ENCODE data around the gene FARS2. TPM values are rescaled to one million over a fixed set of nuclear protein-coding genes. Genes with fewer than 3 reads are reported as not detected.

The FARS2 gene
- polyA plus RNA-seq, 2 donors, result 5.0 to 10.5 TPM

DNA sequence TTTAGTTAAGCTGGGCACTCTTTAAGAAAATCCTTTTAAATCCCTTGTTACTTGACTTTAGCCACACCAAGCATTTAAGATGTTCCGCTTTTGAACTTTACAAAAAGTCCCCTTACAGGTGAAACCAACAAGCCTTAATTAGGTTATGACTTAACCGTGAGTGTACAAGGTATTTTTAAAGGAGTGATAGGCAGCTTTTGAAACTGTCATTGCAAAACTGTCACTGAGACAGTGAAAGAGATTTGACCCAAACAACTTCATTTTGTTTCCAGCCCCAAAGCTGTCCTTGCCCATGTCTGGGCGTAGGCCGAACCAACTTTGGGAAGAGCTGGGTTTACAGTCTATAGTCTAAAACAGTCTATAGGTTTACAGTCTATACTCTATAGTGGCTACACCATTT is 305.4 kb downstream of the FARS2 start:
- H3K4me3 ChIP-seq (ENCODE audit: low read depth in 1 of 2, low read length in 2 of 2), result no peak overlapping the region
- no peaks in the 10 kb centered on the region for H3K9me3 ChIP-seq (ENCODE audit: control insufficient read depth in 2 of 2, insufficient read depth in 1 of 2, low read depth in 1 of 2, low read length in 1 of 2)
- no peaks in the 10 kb centered on the region for H3K4me1 ChIP-seq (ENCODE audit: control insufficient read depth in 2 of 2, insufficient read depth in 2 of 2, low read length in 1 of 2)
- WGBS, 2 donors, result 76 to 84% methylated on average over 4 of the region's 4 CpGs
- no peaks in the 10 kb centered on the region for H3K36me3 ChIP-seq (ENCODE audit: control insufficient read depth in 2 of 2, insufficient read depth in 2 of 2, low read length in 1 of 2)
- no peaks in the 10 kb centered on the region for H3K27me3 ChIP-seq (ENCODE audit: control insufficient read depth in 1 of 2, insufficient read depth in 2 of 2, low read length in 2 of 2)
- peak overlapping the region in 1 of 2 donors; percentile 58 for H3K27ac ChIP-seq (ENCODE audit: low read depth in 2 of 2, low read length in 1 of 2)

DNA sequence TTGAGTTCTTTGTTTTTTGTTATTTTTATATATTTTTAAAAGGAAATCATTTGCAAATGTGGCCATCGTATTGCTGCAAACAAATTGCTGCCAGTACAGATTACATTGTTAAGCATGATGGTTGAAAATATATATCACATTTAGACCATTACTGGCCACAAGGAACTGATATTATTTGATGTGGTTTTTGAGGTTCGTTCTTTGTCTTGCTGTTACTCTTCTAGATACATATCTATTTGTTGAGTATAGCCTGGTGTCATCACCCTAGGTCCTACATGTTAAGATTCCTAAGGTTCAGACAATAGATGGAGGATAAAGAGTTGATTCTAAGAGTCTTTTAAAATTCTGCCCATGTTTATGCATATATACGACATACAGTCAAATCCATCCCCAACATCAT is 306.0 kb downstream of the FARS2 start:
- no peaks in the 10 kb centered on the region for H3K4me1 ChIP-seq (ENCODE audit: control insufficient read depth in 2 of 2, insufficient read depth in 2 of 2, low read length in 1 of 2)
- no peak overlapping the region for H3K27ac ChIP-seq (ENCODE audit: low read depth in 2 of 2, low read length in 1 of 2)
- no peaks in the 10 kb centered on the region for H3K36me3 ChIP-seq (ENCODE audit: control insufficient read depth in 2 of 2, insufficient read depth in 2 of 2, low read length in 1 of 2)
- H3K27me3 ChIP-seq (ENCODE audit: control insufficient read depth in 1 of 2, insufficient read depth in 2 of 2, low read length in 2 of 2), result no peaks in the 10 kb centered on the region
- 87 to 88% methylated on average over 3 of the region's 3 CpGs for WGBS, 2 donors
- H3K4me3 ChIP-seq (ENCODE audit: low read depth in 1 of 2, low read length in 2 of 2), result no peak overlapping the region
- no peaks in the 10 kb centered on the region for H3K9me3 ChIP-seq (ENCODE audit: control insufficient read depth in 2 of 2, insufficient read depth in 1 of 2, low read depth in 1 of 2, low read length in 1 of 2)

DNA sequence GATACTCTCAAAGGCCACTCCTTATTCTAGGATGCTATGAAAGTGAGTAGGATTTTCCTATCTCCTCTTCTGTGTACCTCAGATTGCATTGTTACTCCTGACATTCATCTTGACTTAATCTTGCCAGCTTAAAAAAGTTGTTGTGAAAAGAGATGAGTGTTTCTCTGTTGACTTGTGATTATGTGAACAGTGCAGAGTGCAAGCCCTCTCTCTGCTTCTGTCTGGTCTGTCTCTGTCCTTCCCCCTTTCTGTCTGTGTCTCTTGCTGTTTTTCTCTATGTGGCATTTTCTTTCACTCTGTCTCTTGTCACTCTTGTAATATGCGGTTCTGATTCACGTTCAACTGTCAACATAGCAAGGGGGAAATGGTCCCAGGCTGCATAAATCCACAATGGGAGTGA is 306.6 kb downstream of the FARS2 start:
- Histone ChIP-seq H3K36me3 (ENCODE audit: control insufficient read depth in 2 of 2, insufficient read depth in 2 of 2, low read length in 1 of 2) (no peaks in the 10 kb centered on the region), H3K27ac (ENCODE audit: low read depth in 2 of 2, low read length in 1 of 2) (no peak overlapping the region), H3K9me3 (ENCODE audit: control insufficient read depth in 2 of 2, insufficient read depth in 1 of 2, low read depth in 1 of 2, low read length in 1 of 2) (no peaks in the 10 kb centered on the region), H3K4me1 (ENCODE audit: control insufficient read depth in 2 of 2, insufficient read depth in 2 of 2, low read length in 1 of 2) (no peaks in the 10 kb centered on the region), H3K4me3 (ENCODE audit: low read depth in 1 of 2, low read length in 2 of 2) (no peak overlapping the region), H3K27me3 (ENCODE audit: control insufficient read depth in 1 of 2, insufficient read depth in 2 of 2, low read length in 2 of 2) (no peaks in the 10 kb centered on the region)
- WGBS, 2 donors, result 86 to 90% methylated on average over 2 of the region's 2 CpGs

DNA sequence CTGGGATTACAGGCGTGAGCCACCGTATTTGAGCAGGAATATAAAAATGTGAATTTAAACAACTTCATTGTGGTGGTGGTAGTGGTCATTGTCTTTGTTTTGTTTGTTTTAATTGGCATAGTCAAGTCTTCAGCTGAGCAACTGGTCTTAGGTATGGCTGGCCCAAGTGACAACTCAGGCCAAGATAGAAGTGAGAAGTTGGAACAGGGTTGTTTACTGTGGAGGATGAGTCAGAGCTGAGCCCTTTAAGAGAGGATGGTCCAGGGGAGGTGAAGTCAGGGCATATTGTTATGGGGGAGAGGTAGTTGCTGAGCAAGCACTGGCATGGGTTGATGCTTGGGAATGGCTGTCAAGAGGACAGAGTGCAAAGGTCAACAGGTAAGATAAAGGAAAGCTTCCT is 308.2 kb downstream of the FARS2 start:
- Histone ChIP-seq H3K9me3 (ENCODE audit: control insufficient read depth in 2 of 2, insufficient read depth in 1 of 2, low read depth in 1 of 2, low read length in 1 of 2) (no peaks in the 10 kb centered on the region), H3K27me3 (ENCODE audit: control insufficient read depth in 1 of 2, insufficient read depth in 2 of 2, low read length in 2 of 2) (no peaks in the 10 kb centered on the region), H3K36me3 (ENCODE audit: control insufficient read depth in 2 of 2, insufficient read depth in 2 of 2, low read length in 1 of 2) (no peaks in the 10 kb centered on the region), H3K4me1 (ENCODE audit: control insufficient read depth in 2 of 2, insufficient read depth in 2 of 2, low read length in 1 of 2) (no peaks in the 10 kb centered on the region), H3K4me3 (ENCODE audit: low read depth in 1 of 2, low read length in 2 of 2) (no peak overlapping the region), H3K27ac (ENCODE audit: low read depth in 2 of 2, low read length in 1 of 2) (no peak overlapping the region)
- 95 to 96% methylated on average over 2 of the region's 2 CpGs for WGBS, 2 donors

DNA sequence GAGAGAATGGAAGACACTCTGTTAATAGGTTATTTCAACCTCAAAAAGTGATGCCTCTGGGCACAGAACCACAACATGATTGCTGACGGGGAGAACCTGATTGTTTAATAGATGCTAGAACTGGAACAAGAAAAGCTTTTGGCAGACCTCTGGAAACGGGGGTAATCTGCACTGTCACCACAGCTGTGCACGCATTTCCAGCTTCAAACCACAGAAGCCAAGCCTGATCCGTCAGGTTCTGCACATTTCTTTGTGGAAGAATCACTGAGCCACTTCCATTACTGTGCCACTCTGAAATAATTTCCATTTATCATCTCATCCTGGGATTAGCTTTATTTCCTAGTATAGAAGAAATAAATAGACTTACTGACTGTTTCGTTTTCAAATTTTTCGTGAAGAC is 309.3 kb downstream of the FARS2 start:
- no peak overlapping the region for H3K27ac ChIP-seq (ENCODE audit: low read depth in 2 of 2, low read length in 1 of 2)
- H3K36me3 ChIP-seq (ENCODE audit: control insufficient read depth in 2 of 2, insufficient read depth in 2 of 2, low read length in 1 of 2), result no peaks in the 10 kb centered on the region
- H3K4me3 ChIP-seq (ENCODE audit: low read depth in 1 of 2, low read length in 2 of 2), result no peak overlapping the region
- WGBS, 2 donors, result 79 to 80% methylated on average over 6 of the region's 6 CpGs
- no peaks in the 10 kb centered on the region for H3K27me3 ChIP-seq (ENCODE audit: control insufficient read depth in 1 of 2, insufficient read depth in 2 of 2, low read length in 2 of 2)
- no peaks in the 10 kb centered on the region for H3K9me3 ChIP-seq (ENCODE audit: control insufficient read depth in 2 of 2, insufficient read depth in 1 of 2, low read depth in 1 of 2, low read length in 1 of 2)
- H3K4me1 ChIP-seq (ENCODE audit: control insufficient read depth in 2 of 2, insufficient read depth in 2 of 2, low read length in 1 of 2), result no peaks in the 10 kb centered on the region

DNA sequence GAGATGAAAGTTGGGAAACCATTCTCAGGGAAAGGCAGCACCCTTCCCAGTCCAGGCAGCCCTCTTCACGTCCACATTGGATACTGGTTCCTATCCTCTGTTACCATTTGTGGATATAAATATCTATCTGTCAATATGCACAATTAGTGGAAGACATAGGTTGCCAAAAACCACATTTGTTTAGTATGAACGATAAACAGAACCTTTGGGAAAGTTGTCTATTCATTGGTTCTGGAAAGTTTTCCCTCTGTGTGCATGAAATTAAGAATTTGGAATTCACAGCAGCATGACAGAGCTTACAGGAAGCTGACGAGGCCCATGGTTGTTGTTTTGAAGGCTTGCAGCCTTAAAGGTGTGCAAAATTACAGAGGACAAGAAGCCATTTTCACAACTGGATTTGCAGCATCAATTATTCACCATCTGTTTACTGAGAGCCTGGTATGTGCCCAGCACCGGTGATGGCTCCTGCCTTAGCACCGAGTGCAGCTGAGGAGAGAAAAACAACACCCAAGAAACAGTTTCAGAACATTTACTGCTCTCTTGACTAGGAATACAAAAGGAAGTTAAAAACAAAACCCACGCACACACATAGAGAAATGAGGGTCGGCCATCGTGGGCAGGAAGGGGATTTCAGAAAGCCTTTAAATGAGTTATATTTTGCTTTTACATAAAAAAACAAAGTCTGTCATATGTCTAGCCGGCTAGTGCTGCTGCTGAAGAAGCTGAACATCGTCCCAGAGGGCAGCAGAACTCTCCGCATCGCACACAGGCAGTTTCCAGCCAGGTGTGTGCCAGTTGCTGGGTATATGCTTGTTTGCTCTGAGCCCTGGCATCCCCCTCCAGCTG is 319.6 kb downstream of the FARS2 start:
- 68 to 71% methylated on average over 12 of the region's 12 CpGs for WGBS, 2 donors

DNA sequence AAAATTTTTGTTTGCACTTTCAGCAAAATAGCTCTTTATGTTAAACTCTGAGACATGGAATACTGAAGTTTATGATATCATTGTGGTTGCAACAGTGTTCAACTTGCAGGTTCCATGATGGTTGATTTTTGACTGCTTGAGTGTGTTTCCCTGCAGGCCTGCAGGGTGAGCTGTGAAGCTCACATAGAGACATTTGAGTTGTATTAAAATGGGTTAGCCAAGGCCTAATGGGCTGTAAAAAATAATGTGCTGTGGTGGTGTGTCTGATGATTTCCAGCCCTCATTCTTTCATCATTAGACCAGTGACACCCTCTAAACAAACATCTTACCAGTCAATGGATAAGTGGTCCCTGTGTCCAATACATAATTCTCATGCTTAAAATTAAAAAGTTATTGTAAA is 321.4 kb downstream of the FARS2 start:
- no peak overlapping the region for H3K27ac ChIP-seq (ENCODE audit: low read depth in 2 of 2, low read length in 1 of 2)
- no peaks in the 10 kb centered on the region for H3K9me3 ChIP-seq (ENCODE audit: control insufficient read depth in 2 of 2, insufficient read depth in 1 of 2, low read depth in 1 of 2, low read length in 1 of 2)
- H3K27me3 ChIP-seq (ENCODE audit: control insufficient read depth in 1 of 2, insufficient read depth in 2 of 2, low read length in 2 of 2), result no peaks in the 10 kb centered on the region
- no peak overlapping the region for H3K4me3 ChIP-seq (ENCODE audit: low read depth in 1 of 2, low read length in 2 of 2)
- peaks cover 2% of the 10 kb centered on the region in 2 donors for H3K4me1 ChIP-seq (ENCODE audit: control insufficient read depth in 2 of 2, insufficient read depth in 2 of 2, low read length in 1 of 2)
- H3K36me3 ChIP-seq (ENCODE audit: control insufficient read depth in 2 of 2, insufficient read depth in 2 of 2, low read length in 1 of 2), result no peaks in the 10 kb centered on the region

More for the DNA sequence above, 319.6 kb downstream of the FARS2 start:
- Histone ChIP-seq H3K9me3 (ENCODE audit: control insufficient read depth in 2 of 2, insufficient read depth in 1 of 2, low read depth in 1 of 2, low read length in 1 of 2) (no peaks in the 10 kb centered on the region), H3K36me3 (ENCODE audit: control insufficient read depth in 2 of 2, insufficient read depth in 2 of 2, low read length in 1 of 2) (no peaks in the 10 kb centered on the region), H3K4me1 (ENCODE audit: control insufficient read depth in 2 of 2, insufficient read depth in 2 of 2, low read length in 1 of 2) (peaks cover 2% of the 10 kb centered on the region in 2 donors), H3K27me3 (ENCODE audit: control insufficient read depth in 1 of 2, insufficient read depth in 2 of 2, low read length in 2 of 2) (no peaks in the 10 kb centered on the region), H3K27ac (ENCODE audit: low read depth in 2 of 2, low read length in 1 of 2) (no peak overlapping the region), H3K4me3 (ENCODE audit: low read depth in 1 of 2, low read length in 2 of 2) (no peak overlapping the region)

DNA sequence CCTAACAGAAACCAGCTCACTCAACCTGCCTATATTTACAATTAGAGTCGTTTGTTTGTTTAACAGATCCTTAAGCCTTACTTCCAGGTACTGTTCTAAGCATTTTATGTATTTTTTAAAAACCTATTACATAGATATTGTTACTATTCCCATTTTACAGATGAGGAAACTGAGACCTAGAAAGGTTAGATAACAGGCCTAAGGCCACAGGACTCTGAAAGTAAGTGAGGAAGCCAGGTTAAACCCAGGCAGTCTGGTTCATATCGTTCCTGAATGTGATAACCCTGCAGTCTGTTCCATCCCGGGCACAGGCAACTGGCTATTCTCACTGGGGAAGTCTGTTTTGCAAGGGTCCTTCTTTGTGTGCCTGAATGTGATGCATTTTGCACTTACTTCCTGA is 322.2 kb downstream of the FARS2 start:
- Histone ChIP-seq H3K27ac (ENCODE audit: low read depth in 2 of 2, low read length in 1 of 2) (no peak overlapping the region), H3K9me3 (ENCODE audit: control insufficient read depth in 2 of 2, insufficient read depth in 1 of 2, low read depth in 1 of 2, low read length in 1 of 2) (no peaks in the 10 kb centered on the region), H3K4me3 (ENCODE audit: low read depth in 1 of 2, low read length in 2 of 2) (no peak overlapping the region), H3K36me3 (ENCODE audit: control insufficient read depth in 2 of 2, insufficient read depth in 2 of 2, low read length in 1 of 2) (no peaks in the 10 kb centered on the region), H3K27me3 (ENCODE audit: control insufficient read depth in 1 of 2, insufficient read depth in 2 of 2, low read length in 2 of 2) (no peaks in the 10 kb centered on the region), H3K4me1 (ENCODE audit: control insufficient read depth in 2 of 2, insufficient read depth in 2 of 2, low read length in 1 of 2) (peaks cover 2% of the 10 kb centered on the region in 2 donors)
- 54 to 87% methylated on average over 3 of the region's 3 CpGs for WGBS, 2 donors

DNA sequence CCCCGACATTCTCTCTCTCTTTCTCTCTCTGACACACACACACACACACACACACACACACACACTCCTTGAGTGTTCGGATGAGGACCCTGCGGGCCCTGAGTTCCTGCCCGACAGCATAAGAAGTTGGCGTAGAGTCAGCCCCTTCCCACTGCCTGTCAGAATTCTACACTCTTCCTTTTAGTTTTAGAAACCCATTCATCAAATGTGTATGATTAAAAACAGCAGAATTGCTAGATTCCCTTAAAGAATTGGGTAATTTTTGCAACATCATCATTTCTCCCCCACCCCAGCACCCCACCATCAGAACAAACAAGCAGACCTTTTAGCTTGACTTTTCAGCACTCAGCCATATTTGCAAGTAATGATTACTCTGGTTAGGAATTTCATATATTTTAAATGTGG is 322.8 kb downstream of the FARS2 start:
- Histone ChIP-seq H3K9me3 (ENCODE audit: control insufficient read depth in 2 of 2, insufficient read depth in 1 of 2, low read depth in 1 of 2, low read length in 1 of 2) (no peaks in the 10 kb centered on the region), H3K36me3 (ENCODE audit: control insufficient read depth in 2 of 2, insufficient read depth in 2 of 2, low read length in 1 of 2) (no peaks in the 10 kb centered on the region), H3K4me1 (ENCODE audit: control insufficient read depth in 2 of 2, insufficient read depth in 2 of 2, low read length in 1 of 2) (peaks cover 2% of the 10 kb centered on the region in 2 donors), H3K27me3 (ENCODE audit: control insufficient read depth in 1 of 2, insufficient read depth in 2 of 2, low read length in 2 of 2) (no peaks in the 10 kb centered on the region), H3K27ac (ENCODE audit: low read depth in 2 of 2, low read length in 1 of 2) (no peak overlapping the region), H3K4me3 (ENCODE audit: low read depth in 1 of 2, low read length in 2 of 2) (no peak overlapping the region)
- WGBS, 2 donors, result 55 to 79% methylated on average over 5 of the region's 5 CpGs

DNA sequence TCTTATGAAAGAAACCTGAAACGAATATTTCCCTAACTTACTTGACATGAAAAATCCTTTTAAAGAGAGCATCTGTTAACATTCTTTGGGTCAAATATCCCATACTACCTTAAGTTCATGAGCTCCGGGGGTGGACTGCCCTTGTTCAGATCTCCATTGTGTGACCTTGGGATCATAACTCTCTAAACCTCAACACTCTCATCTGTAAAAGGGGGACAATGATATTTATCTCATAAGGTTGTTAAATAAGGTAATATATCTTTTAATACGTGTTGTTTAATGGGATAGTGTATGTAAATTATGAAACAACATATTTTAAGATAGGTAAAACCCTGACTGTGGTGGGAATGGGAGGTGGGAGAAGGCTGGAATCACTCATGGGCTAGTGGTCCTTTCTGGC is 326.3 kb downstream of the FARS2 start:
- no peaks in the 10 kb centered on the region for H3K4me1 ChIP-seq (ENCODE audit: control insufficient read depth in 2 of 2, insufficient read depth in 2 of 2, low read length in 1 of 2)
- WGBS, 2 donors, result 93 to 98% methylated on average over 3 of the region's 3 CpGs

More for the DNA sequence above, 326.3 kb downstream of the FARS2 start:
- Histone ChIP-seq H3K36me3 (ENCODE audit: control insufficient read depth in 2 of 2, insufficient read depth in 2 of 2, low read length in 1 of 2) (no peaks in the 10 kb centered on the region), H3K4me3 (ENCODE audit: low read depth in 1 of 2, low read length in 2 of 2) (no peak overlapping the region), H3K9me3 (ENCODE audit: control insufficient read depth in 2 of 2, insufficient read depth in 1 of 2, low read depth in 1 of 2, low read length in 1 of 2) (no peaks in the 10 kb centered on the region), H3K27ac (ENCODE audit: low read depth in 2 of 2, low read length in 1 of 2) (no peak overlapping the region), H3K27me3 (ENCODE audit: control insufficient read depth in 1 of 2, insufficient read depth in 2 of 2, low read length in 2 of 2) (no peaks in the 10 kb centered on the region)

Measured in esophagus (tissue), 2 donors.